Sigmoid colon (tissue), 4 donors: Measurements from ENCODE around the gene ARPC5.

Experiments used
- CTCF ChIP-seq, 4 experiments: fragments of 450-650 bp in 3 of 4; fragments of 200-600 bp in 1 of 4; IDR thresholded peaks; one replicate each; pipeline ENCODE4 v1.5.1; 2016 to 2019; ENCODE audit warnings: antibody characterized with exemption in 4 of 4, mild to moderate bottlenecking in 3 of 4, moderate library complexity in 2 of 4
- POLR2A ChIP-seq, 2 donors: fragments of 450-650 bp; IDR thresholded peaks; one replicate each; pipeline ENCODE4 v1.6.1; 2016; ENCODE audit warnings: antibody characterized with exemption in 2 of 2, mild to moderate bottlenecking in 2 of 2, moderate library complexity in 2 of 2
- POLR2AphosphoS5 ChIP-seq, 4 donors: sonication (generic); formaldehyde crosslinking; IDR thresholded peaks; one replicate each; pipeline ENCODE4 v1.6.1; 2017; ENCODE audit warnings: antibody characterized with exemption in 4 of 4

GRCh38 chr1:183609759-183610452, 25.7 kb downstream of the ARPC5 start:
- TF ChIP-seq CTCF (IDR thresholded peaks at IDR 0.05): no peak
- no peak for TF ChIP-seq POLR2AphosphoS5 (IDR thresholded peaks at IDR 0.05)
- no peak for TF ChIP-seq POLR2A (IDR thresholded peaks at IDR 0.05)
